HG03175 (cell line): ENCODE measurements around the gene MVB12B.

Experiments
- ATAC-seq: cut with Tn5 transposase; IDR thresholded peaks from one replicate; pipeline ENCODE4 v1.9.1; 2021; ENCODE audit warnings: mild to moderate bottlenecking, moderate library complexity; ENCODE audit not compliant: unreplicated experiment

Gene MVB12B

DNA sequence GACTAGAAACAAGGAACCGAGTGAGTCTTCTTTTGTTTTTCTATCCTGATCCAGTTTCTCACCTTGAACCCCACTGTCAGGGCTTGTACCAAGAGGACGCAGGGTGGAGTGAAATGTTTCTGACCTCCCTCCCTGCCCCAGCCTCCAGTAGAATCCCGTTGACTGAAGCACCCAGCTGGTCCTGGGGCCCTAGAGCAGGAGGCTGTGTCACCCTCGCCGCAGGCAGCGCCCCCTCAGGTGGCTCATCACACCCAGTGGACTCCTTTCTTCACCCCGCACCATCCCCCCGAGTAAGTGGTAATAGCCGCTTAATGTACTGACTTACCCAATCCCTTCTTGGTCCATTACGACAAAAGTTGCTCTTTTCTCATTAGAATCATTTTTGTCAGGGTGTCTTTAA, 53.8 kb downstream of the MVB12B start:
- ATAC-seq = no peak

GRCh38 chr9:126381195-126381594, 54.6 kb downstream of the MVB12B start:
- ATAC-seq = no peak

- no peak for ATAC-seq
Measured at GRCh38 chr9:126383406-126384046, 56.9 kb downstream of the MVB12B start.

GRCh38 chr9:126384926-126385325, 58.3 kb downstream of the MVB12B start:
- no peak for ATAC-seq

- no peak for ATAC-seq
Measured at GRCh38 chr9:126386088-126386487, 59.5 kb downstream of the MVB12B start.

- no peak for ATAC-seq
Measured at GRCh38 chr9:126386776-126387175, 60.1 kb downstream of the MVB12B start.

DNA sequence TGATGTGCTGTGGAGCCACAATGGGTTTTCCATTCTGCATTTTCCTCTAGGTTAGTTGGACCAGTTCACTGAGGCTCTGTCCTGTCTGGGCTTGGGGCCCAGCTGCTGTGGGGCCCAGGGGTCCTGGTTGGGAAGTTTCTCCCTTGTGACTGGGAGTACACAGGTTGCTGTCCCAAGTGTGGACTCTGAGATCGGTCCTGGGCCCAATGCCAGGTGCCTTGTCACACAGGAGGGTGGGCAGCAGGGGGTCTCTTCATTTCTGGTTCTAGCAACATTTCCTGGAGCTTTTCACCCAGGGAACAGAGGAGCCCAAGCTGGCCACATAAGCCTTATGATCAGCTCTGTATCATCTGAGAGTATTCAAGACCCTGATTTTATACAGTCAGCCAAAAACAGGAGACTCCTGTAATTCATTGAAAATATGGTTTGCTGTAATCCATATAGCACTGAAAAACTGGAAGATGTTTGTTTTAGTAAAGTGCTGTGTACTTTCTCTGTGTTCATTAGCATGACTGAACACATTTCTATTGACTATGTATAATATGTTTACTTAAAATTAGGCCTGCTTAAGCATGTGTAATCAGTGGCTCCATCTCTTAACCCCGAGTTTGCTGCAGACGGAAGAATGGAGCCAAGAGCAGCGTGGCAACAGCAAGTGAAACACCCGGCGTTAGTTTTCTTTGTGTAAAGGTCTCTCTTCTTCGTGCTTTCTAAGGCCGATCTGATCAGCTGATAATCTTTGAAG, 62.5 kb downstream of the MVB12B start:
- ATAC-seq = no peak

DNA sequence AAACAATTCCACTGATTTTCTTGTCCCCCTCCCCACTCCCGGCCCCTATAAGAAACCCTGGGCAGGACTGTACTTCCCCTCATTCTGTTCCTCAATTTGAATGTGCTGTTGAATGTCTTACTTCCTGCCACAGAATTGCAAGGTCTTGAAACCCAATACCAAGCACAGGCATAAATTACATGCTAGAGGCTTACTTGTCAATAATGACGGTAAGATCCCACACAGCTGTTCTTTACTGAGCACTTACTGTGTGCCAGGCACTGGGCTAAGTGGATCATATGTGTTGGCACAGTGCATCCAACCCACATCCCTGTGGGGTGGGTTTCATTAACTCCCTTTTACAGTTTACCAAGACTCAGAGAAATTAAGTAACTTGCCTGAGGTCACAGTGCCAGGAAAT, 63.4 kb downstream of the MVB12B start:
- ATAC-seq = no peak

DNA sequence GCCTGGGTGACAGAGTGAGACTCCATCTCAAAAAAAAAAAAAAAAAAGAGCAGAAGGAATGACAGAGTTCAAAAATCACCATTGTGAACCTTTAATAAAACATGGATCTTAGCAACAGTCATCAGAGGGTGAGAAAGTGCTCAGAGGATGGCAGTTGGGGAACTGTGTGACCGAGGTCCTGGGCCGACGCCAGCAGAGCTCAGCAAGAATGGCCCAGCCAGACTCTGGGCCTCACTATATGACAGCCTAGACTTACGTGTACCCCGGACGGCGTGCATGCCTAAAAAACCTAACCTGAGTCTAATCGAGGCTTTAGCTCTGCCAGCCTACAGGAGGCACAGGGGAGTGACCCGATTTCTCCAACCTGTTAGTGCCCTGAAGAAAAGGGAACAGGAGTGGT, 64.3 kb downstream of the MVB12B start:
- ATAC-seq = no peak

DNA sequence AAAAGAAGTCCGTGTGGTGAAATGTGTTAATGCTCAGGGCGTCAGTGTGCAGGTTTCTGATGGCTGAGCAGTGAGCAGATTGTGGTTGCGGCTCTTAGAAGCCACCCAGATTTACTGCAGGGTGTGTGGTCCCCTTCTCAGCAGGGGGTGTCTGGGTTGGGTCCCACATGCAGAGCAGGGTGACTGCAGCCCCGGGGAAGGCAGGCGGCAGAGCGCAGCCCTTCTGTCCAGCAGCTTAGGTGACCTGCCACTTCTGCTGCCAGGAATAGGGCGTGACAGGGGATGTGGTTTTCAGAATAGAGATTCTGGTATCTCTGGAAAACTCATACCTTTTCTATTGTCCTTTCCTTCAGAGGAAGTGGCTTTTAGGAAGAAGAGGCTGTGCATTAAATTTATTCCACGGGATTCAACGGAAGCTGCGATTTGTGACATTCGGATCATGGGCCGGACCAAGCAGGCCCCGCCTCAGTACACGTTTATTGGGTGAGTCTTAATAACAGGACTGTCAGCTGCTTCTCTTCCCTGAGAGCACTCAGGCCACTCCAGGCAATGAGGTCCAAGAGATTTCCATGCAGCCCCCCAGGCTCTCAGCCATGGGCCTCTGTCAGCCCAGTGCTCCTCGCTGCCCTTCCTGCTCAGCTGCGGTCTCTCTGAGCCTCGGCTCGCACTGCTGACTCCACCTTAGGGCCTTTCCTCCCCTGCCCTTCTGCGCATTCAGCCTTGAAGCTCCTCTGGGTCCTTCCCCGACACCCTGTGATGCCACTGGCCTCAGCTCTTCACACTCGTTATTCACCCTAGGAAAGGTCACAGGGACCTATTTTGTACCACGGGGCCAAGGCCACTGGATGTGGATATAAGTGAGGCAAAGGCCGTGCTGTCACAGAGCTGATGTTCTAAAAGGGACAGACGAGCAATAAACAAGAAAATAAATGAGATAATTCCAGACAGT, 65.4 kb downstream of the MVB12B start:
- no peak for ATAC-seq

DNA sequence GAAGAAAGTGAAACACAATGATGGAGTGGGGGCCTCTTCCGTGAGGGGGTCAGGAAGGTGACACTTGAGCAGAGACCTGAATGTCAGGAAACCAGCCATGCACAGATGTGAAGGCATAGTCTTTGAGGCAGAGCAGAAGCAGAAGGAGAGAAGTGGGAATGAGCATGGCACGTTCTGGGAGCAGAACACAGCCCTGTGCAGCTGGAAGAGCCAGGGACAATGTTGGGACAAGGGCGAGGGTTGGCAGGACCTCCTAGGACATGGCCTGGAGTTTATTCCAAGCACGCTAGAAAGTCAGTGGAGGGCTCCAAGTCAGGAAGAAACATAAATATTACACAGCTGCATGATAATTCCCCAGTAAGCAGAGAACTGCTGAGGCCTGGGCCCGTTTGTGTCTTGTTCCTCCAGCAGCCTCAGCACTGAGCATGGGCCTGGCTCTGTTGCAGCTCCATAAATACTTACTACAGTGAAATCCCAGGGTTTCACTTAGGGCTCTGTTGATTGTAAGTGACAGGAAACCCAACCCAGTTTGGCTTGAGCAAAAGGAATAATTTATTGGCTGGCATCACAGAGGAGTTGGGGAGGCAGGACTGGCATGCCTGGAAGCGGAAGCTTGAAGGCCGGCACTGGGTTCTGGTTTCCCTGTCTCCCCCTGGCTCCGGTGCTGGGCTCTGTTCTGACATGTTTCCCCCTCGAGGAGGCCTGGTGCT, 66.2 kb downstream of the MVB12B start:
- ATAC-seq = no peak

GRCh38 chr9:126393876-126394275, 67.2 kb downstream of the MVB12B start:
- no peak for ATAC-seq

DNA sequence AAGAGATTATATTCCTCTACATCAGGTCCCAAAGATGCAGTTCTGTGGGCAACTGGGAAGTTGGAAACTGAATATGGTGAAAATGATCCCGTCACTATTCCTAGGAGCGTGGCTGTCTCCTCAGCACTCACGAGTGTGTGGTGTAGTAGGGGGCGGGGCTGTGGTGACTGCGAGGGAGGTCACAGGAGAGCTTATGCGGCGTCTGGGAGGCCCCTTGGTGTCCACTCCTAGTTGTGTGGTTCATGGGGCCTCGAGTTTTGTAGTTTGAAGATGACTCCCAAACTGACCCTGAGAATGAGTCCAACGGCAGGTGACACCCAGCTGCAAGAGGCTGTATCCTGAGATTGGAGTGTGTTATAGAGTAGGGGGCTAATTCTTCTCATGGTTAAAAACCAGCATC, 68.2 kb downstream of the MVB12B start:
- no peak for ATAC-seq

DNA sequence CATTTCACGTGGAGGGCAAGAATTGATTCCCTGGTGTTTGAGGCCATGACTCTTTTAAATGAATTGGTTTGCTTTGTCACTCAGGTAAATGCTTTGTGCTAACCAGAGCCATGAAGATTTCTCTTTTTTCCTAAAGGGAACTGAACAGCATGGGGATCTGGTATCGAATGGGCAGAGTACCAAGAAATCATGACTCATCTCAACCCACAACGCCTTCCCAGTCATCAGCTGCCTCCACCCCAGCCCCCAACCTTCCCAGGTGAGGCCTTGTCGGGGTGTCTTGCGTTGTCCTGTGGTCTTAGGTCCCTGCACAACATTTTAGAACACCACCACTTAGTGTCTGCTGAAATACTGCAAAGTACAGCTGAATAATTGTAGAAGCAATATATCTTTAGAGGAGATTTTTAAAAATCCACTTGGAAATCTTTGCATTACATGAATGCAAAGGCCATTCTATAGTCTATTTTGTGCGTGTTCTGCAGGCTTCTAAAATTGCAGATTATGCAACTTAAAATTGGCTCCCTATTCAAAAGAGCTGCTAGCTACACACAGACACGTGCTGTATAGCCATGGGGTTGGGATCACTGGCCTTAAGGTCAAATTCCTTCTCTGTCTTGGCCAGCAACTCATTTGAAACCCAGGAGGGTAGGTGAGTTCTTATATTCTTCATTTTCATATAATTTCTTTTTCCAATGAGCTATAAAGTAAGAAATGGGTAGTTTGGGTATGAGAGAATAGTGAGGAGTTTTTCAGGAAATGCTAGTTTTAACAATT, 69.0 kb downstream of the MVB12B start:
- no peak for ATAC-seq

GRCh38 chr9:126397056-126397455, 70.4 kb downstream of the MVB12B start:
- ATAC-seq = peak; percentile 86

DNA sequence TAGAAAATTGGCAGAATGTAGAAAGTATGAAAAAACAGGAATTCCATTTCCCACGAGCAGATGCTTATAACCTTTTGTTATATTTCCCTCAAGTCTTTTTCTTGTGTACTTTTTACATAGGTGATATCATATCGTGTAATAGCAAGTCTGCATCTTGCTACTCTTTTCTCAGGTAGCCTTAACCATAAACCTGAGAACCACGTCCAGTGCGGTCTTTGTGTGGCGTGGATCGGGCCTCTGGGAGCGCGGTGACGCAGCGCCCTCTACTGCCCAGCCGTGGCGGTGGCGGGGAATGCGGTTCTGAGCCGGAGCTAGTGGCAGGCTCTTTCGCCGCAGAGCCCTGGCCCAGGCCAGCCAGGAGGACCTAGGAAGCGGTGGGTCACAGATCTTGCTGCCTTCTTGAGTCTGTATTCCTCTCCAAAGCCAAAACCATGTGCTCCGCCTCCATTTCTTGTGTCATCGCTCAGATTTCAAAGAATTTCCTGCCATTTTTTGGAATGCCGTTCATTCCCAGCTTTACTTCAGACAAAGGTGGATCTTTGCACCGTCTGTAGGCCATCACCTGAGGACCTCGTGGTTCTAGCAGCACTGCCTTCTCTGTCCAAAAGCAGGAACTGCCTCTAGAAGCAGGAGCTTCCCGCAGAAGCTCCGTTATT, 71.9 kb downstream of the MVB12B start:
- peak; percentile 47 for ATAC-seq

DNA sequence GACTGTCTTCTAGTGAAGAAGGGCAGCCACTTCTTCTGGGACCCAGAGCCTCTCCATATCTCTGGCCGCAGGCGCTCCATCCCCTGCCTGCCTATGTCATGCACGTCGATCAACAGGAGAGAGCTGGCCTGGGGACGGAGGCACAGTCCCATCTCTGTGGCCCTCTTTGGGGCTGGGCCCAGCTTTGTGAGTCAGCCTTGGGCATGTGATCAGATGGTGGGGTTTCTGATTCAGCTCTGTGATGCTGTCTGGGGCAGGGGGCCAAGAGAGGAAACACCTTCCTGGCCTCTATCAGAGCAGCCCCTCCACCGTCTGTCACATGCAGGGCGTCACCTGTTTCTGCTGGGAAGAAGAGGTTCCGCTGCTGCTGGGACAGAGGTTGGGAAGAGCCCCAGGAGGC, 72.6 kb downstream of the MVB12B start:
- ATAC-seq = no peak

DNA sequence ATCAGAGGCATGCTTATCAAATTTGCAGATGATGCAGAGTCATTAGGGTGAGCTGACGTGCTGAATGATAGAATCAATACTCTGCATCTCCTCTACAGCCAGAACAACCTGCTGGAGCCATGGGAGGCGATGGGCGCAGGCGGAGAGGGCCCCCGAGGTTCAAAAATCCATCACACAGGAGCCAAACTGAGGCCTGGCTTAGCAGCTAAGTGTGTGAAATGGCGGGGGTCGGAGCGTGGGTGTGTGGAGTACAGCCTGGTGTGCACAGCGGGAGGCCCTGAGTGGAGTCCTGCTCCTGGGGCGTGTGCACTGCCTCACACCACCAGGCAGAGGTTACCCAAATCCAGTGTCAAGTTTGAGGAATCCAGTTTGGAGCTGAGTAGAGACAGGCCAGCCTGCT, 73.2 kb downstream of the MVB12B start:
- no peak for ATAC-seq

DNA sequence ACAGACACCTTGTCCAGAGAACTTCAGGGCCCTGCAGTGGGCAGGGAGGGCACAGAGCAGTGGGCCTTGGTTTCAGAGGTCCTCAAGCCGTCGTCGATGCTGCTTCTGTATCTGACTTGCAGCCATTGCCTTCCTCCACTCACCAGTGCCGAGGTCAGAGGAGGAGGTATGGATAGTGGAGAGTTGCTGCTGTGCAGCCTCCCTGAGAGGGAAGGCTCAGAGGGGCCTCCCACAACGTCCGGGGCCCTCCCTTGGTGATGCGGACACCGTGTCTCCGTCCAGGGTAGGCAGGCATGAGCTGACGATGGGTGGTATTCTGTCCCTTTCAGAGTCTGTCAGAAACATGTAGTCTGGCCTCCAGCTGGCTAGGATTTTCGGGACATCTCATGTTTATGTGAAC, 73.9 kb downstream of the MVB12B start:
- no peak for ATAC-seq

- no peak for ATAC-seq
Measured at GRCh38 chr9:126401107-126401506, 74.5 kb downstream of the MVB12B start.
